Epithelial cell of proximal tubule (primary cell): ENCODE measurements around the gene TLE3. TPM values are rescaled to one million over a fixed set of nuclear protein-coding genes. Genes with fewer than 3 reads are reported as not detected.

Source experiments
- DNase-seq: peaks from one replicate; pipeline ENCODE4 v3.0.0-alpha.2; 2011; ENCODE audit warnings: low read depth
- H3K4me3 ChIP-seq: 2 replicates; pipeline ENCODE4 v1.5.1; 2011; ENCODE audit warnings: low read depth, mild to moderate bottlenecking, low read length
- CTCF ChIP-seq: conservative IDR thresholded peaks from 2 replicates; pipeline ENCODE4 v1.5.1; 2012; ENCODE audit warnings: low read depth, mild to moderate bottlenecking, low read length
- total RNA-seq: library from RNA; depleted of rRNA; stranded (reverse); fragments of >200 nt; gene quantifications from 2 replicates; pipeline ENCODE4 v1.2.3, GENCODE V29; 2015

TLE3 gene
- total RNA-seq, 1 donor from 2014 or later = 34.8 TPM

- no peak overlapping the region for H3K4me3 ChIP-seq
- no peak for TF ChIP-seq CTCF
- no peak for DNase-seq
These were observed 81.2 kb downstream of the TLE3 start for GRCh38 chr15:70016511-70016994.

GRCh38 chr15:70014860-70015490 lies 82.7 kb downstream of the TLE3 start:
- DNase-seq = no peak
- no peak overlapping the region for H3K4me3 ChIP-seq
- no peak for TF ChIP-seq CTCF

- no peak for TF ChIP-seq CTCF
- DNase-seq = no peak
These were observed 83.4 kb downstream of the TLE3 start for GRCh38 chr15:70014331-70014730.

GRCh38 chr15:70013656-70014313 lies 83.9 kb downstream of the TLE3 start:
- no peak overlapping the region for H3K4me3 ChIP-seq
- DNase-seq = no peak
- no peak for TF ChIP-seq CTCF

More at GRCh38 chr15:70014331-70014730, 83.4 kb downstream of the TLE3 start:
- no peak overlapping the region for H3K4me3 ChIP-seq

GRCh38 chr15:70012895-70013294 lies 84.8 kb downstream of the TLE3 start:
- no peak for TF ChIP-seq CTCF
- no peak for DNase-seq
- H3K4me3 ChIP-seq = no peak overlapping the region

- no peak for DNase-seq
- no peak overlapping the region for H3K4me3 ChIP-seq
- TF ChIP-seq CTCF = no peak
These were observed 88.9 kb downstream of the TLE3 start for GRCh38 chr15:70008697-70009290.
